Neuronal stem cell (in vitro differentiated cells): ENCODE measurements around the gene GALNTL6.

ENCODE experiments used
- DNase-seq: peaks from one replicate; pipeline ENCODE4 v3.0.0-alpha.2; 2013; ENCODE audit warnings: low spot score
- H2AFZ ChIP-seq: one replicate; pipeline ENCODE4 v1.6.1; 2013; ENCODE audit warnings: mild to moderate bottlenecking, low read length, inconsistent platforms
- H2AK5ac ChIP-seq: 2 replicates; pipeline ENCODE4 v1.6.1; 2013; ENCODE audit warnings: low read depth, mild to moderate bottlenecking, inconsistent platforms, low read length, moderate library complexity, mixed read lengths
- H2BK120ac ChIP-seq: 2 replicates; pipeline ENCODE4 v1.6.1; 2013; ENCODE audit warnings: low read depth, mild to moderate bottlenecking, inconsistent platforms, low read length, moderate library complexity, mixed read lengths
- H2BK12ac ChIP-seq: one replicate; pipeline ENCODE4 v1.6.1; 2013; ENCODE audit warnings: low read length, inconsistent platforms
- H2BK15ac ChIP-seq: 2 replicates; pipeline ENCODE4 v1.6.1; 2013; ENCODE audit warnings: mild to moderate bottlenecking, low read length, inconsistent platforms, mixed read lengths
- H2BK5ac ChIP-seq: one replicate; pipeline ENCODE4 v1.6.1; 2013; ENCODE audit warnings: inconsistent platforms, mild to moderate bottlenecking, low read length, moderate library complexity
- H3K14ac ChIP-seq: one replicate; pipeline ENCODE4 v1.6.1; 2013; ENCODE audit warnings: low read length, inconsistent platforms
- H3K18ac ChIP-seq: 2 replicates; pipeline ENCODE4 v1.6.1; 2013; ENCODE audit warnings: low read length, inconsistent platforms
- H3K23ac ChIP-seq: 2 replicates; pipeline ENCODE4 v1.6.1; 2013; ENCODE audit warnings: low read depth, mild to moderate bottlenecking, mixed read lengths, low read length, inconsistent platforms; ENCODE audit not compliant: poor library complexity
- H3K27ac ChIP-seq: replicated peaks from 3 replicates; pipeline ENCODE4 v1.5.1; 2013; ENCODE audit warnings: low read length, inconsistent platforms
- H3K27me3 ChIP-seq, 3 experiments: 2 replicates each; pipeline ENCODE4 v1.6.1; 2013; ENCODE audit warnings: low read length in 3 of 3, mild to moderate bottlenecking in 2 of 3, inconsistent platforms in 1 of 3, low read depth in 1 of 3, mixed read lengths in 1 of 3, moderate library complexity in 1 of 3; ENCODE audit not compliant: control insufficient read depth in 3 of 3, insufficient read depth in 3 of 3
- H3K36me3 ChIP-seq, 2 donors: replicated peaks in 1 of 2; 2 replicates each; pipeline ENCODE4 v1.6.1; 2013; ENCODE audit warnings: low read length in 2 of 2; ENCODE audit not compliant: control insufficient read depth in 2 of 2, insufficient read depth in 2 of 2
- H3K4ac ChIP-seq: 2 replicates; pipeline ENCODE4 v1.6.1; 2013; ENCODE audit warnings: inconsistent platforms, mild to moderate bottlenecking, low read length, moderate library complexity
- H3K4me1 ChIP-seq, 2 donors: 1 replicate in 1 of 2; 2 replicates in 1 of 2; pipeline ENCODE4 v1.6.1; 2013; ENCODE audit warnings: low read length in 2 of 2, low read depth in 1 of 2; ENCODE audit not compliant: control insufficient read depth in 2 of 2, insufficient read depth in 1 of 2
- H3K4me2 ChIP-seq: one replicate; pipeline ENCODE4 v1.6.1; 2013; ENCODE audit warnings: mild to moderate bottlenecking, low read length, inconsistent platforms; ENCODE audit not compliant: insufficient read depth, poor library complexity, severe bottlenecking
- H3K4me3 ChIP-seq, 2 donors: 2 replicates each; pipeline ENCODE4 v1.5.1; 2013; ENCODE audit warnings: low read length in 2 of 2, mild to moderate bottlenecking in 2 of 2, inconsistent platforms in 1 of 2, moderate library complexity in 1 of 2
- H3K79me1 ChIP-seq: one replicate; pipeline ENCODE4 v1.6.1; 2013; ENCODE audit warnings: low read depth, mild to moderate bottlenecking, inconsistent platforms, low read length, moderate library complexity
- H3K9ac ChIP-seq: one replicate; pipeline ENCODE4 v1.6.1; 2013; ENCODE audit warnings: mild to moderate bottlenecking, low read depth, low read length, inconsistent platforms; ENCODE audit not compliant: poor library complexity
- H3K9me3 ChIP-seq, 2 donors: replicated peaks in 1 of 2; 2 replicates each; pipeline versions ENCODE3 to v1.6.1; 2013; ENCODE audit warnings: low read length in 2 of 2, mild to moderate bottlenecking in 2 of 2, inconsistent platforms in 1 of 2, low read depth in 1 of 2, mixed read lengths in 1 of 2, moderate library complexity in 1 of 2; ENCODE audit not compliant: control insufficient read depth in 2 of 2, insufficient read depth in 1 of 2
- H4K8ac ChIP-seq: one replicate; pipeline ENCODE4 v1.6.1; 2013; ENCODE audit warnings: low read depth, mild to moderate bottlenecking, inconsistent platforms, low read length, moderate library complexity
- H4K91ac ChIP-seq: one replicate; pipeline ENCODE4 v1.6.1; 2013; ENCODE audit warnings: low read length, low read depth, mild to moderate bottlenecking, inconsistent platforms; ENCODE audit not compliant: poor library complexity
- WGBS, 2 donors: extraction: QIAGEN DNeasy Blood & Tissue Kit; methylation state at CpG; one replicate each; pipeline ENCODE4 v1.1.7; 2013; ENCODE audit warnings: missing lambda C conversion rate in 2 of 2, mixed read lengths in 1 of 2; ENCODE audit not compliant: insufficient read length in 2 of 2, insufficient replicate concordance in 1 of 2; ENCODE audit errors: extremely low coverage in 2 of 2; 5-methylcytosine and 5-hydroxymethylcytosine counted together

The GALNTL6 gene

GRCh38 chr4:172838943-172839342, 1025.7 kb downstream of the GALNTL6 start:
- Histone ChIP-seq H3K9me3 (peaks cover 2 to 12% of the 10 kb centered on the region in 2 donors), H2AK5ac (no peak overlapping the region), H2BK15ac (no peak overlapping the region), H2AFZ (no peak overlapping the region), H3K9ac (no peak overlapping the region), H3K36me3 (no peaks in the 10 kb centered on the region), H4K91ac (no peak overlapping the region), H3K18ac (no peak overlapping the region), H4K8ac (no peak overlapping the region), H3K14ac (no peak overlapping the region), H2BK120ac (no peak overlapping the region), H3K27me3 (no peaks in the 10 kb centered on the region), H3K27ac (no peak overlapping the region), H3K79me1 (no peaks in the 10 kb centered on the region), H3K23ac (no peak overlapping the region), H3K4me1 (peaks cover 9 to 10% of the 10 kb centered on the region in 2 donors), H2BK5ac (no peak overlapping the region), H2BK12ac (no peak overlapping the region), H3K4me3 (no peak overlapping the region), H3K4me2 (no peak overlapping the region), H3K4ac (no peak overlapping the region)
- DNase-seq, result no peak
- WGBS, 2 donors, result no CpG with 5 or more reads among the region's 3 CpGs

DNA sequence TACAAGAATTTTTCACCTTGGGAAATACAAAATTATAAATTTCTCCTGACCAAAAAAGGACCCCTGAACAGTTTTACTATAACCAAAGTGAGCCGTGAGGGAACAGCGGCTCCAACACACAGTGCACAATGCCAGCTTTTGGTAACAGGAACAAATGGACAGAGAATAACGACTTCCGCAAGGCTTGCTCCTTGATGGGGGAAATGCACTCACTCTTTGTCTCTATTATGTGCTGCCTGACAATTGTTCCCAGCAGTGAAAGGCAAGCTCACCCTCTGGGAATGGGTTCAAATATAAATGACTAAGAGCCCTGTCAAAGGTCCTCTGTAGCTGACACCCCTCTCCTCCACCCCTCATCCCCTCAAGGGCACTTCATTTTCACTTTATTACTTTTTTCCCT, 1029.6 kb downstream of the GALNTL6 start:
- H3K9ac ChIP-seq, result no peak overlapping the region
- H3K4me1 ChIP-seq, result peaks cover 9 to 12% of the 10 kb centered on the region in 2 donors
- H2AFZ ChIP-seq, result peak overlapping the region; percentile 31
- no peak overlapping the region for H2BK15ac ChIP-seq
- no peak overlapping the region for H3K14ac ChIP-seq
- H3K23ac ChIP-seq, result no peak overlapping the region
- no peak overlapping the region for H4K8ac ChIP-seq
- no peaks in the 10 kb centered on the region for H3K27me3 ChIP-seq
- peak overlapping the region; percentile 69 for H3K27ac ChIP-seq
- no peak overlapping the region for H3K18ac ChIP-seq
- no CpG with 5 or more reads among the region's 4 CpGs for WGBS, 2 donors
- DNase-seq, result peak; percentile 46
- H3K9me3 ChIP-seq, result peaks cover 2 to 10% of the 10 kb centered on the region in 2 donors
- no peak overlapping the region for H2BK12ac ChIP-seq
- H3K4ac ChIP-seq, result no peak overlapping the region
- no peak overlapping the region for H3K4me2 ChIP-seq
- no peak overlapping the region for H2AK5ac ChIP-seq
- no peaks in the 10 kb centered on the region for H3K79me1 ChIP-seq
- H2BK120ac ChIP-seq, result no peak overlapping the region
- H3K4me3 ChIP-seq, result peak overlapping the region in 1 of 2 donors; percentile 14
- no peaks in the 10 kb centered on the region for H3K36me3 ChIP-seq
- no peak overlapping the region for H2BK5ac ChIP-seq
- no peak overlapping the region for H4K91ac ChIP-seq

DNA sequence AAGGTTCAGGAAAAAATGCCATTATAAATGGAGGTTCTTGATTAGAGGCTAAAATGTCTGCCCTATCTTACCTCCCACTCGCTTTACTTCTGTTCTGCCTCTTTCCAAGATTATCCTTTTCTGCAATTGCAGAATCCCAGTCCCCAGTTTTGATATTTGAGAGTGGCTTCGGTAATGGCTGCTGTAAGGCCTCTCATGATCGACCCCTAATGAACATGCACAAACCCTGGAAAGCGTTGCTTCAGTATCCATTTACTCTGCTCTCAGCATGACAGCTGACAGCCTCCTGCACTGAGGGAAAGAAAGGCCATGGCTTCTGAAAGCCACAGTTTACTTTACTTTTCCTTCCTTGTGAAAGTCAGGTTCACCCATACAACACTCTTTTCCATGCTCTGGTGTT, 1030.0 kb downstream of the GALNTL6 start:
- no peak overlapping the region for H4K91ac ChIP-seq
- H3K27me3 ChIP-seq, result no peaks in the 10 kb centered on the region
- H3K23ac ChIP-seq, result no peak overlapping the region
- H3K18ac ChIP-seq, result no peak overlapping the region
- no peak overlapping the region for H4K8ac ChIP-seq
- H3K79me1 ChIP-seq, result no peaks in the 10 kb centered on the region
- WGBS, 2 donors, result no CpG with 5 or more reads among the region's 4 CpGs
- peak overlapping the region in 1 of 2 donors; percentile 14 for H3K4me3 ChIP-seq
- H3K14ac ChIP-seq, result no peak overlapping the region
- H3K4me2 ChIP-seq, result peak overlapping the region; percentile 21
- H2AFZ ChIP-seq, result peak overlapping the region; percentile 31
- H3K9me3 ChIP-seq, result peaks cover 2 to 10% of the 10 kb centered on the region in 2 donors
- no peak for DNase-seq
- peak overlapping the region; percentile 69 for H3K27ac ChIP-seq
- peaks cover 6 to 12% of the 10 kb centered on the region in 2 donors for H3K4me1 ChIP-seq
- H2BK5ac ChIP-seq, result no peak overlapping the region
- H2BK15ac ChIP-seq, result no peak overlapping the region
- no peak overlapping the region for H3K9ac ChIP-seq
- no peak overlapping the region for H3K4ac ChIP-seq
- H2BK12ac ChIP-seq, result no peak overlapping the region
- no peak overlapping the region for H2AK5ac ChIP-seq
- no peak overlapping the region for H2BK120ac ChIP-seq
- H3K36me3 ChIP-seq, result no peaks in the 10 kb centered on the region

DNA sequence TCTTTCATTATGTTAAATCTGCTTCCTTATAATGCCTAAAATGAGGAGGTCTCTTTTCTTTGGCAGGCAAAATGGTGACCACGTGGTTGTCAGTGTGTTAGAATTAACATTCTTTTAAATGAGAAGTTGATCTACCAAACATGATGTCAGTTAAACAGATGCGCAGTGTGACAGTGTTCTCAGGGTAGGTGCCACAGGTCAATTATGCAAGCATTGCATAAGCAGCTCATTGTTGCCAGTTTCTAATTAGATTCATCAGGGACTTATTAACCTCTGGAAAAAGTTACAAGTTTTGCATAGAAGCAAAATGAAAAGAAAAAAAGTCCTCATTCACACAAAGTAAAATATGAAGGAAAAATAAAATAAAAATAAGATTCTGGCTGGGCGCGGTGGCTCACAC, 1031.4 kb downstream of the GALNTL6 start:
- no peak overlapping the region for H3K27ac ChIP-seq
- no CpG with 5 or more reads among the region's 4 CpGs for WGBS, 2 donors
- H3K9ac ChIP-seq, result no peak overlapping the region

More for the DNA sequence above, 1031.4 kb downstream of the GALNTL6 start:
- Histone ChIP-seq H2AK5ac (no peak overlapping the region), H3K23ac (no peak overlapping the region), H3K4me2 (no peak overlapping the region), H4K91ac (no peak overlapping the region), H2BK12ac (no peak overlapping the region), H3K36me3 (no peaks in the 10 kb centered on the region), H2BK15ac (no peak overlapping the region), H3K4me3 (no peak overlapping the region), H3K4ac (no peak overlapping the region), H2BK5ac (no peak overlapping the region), H2BK120ac (no peak overlapping the region), H4K8ac (no peak overlapping the region), H3K18ac (no peak overlapping the region), H3K27me3 (no peaks in the 10 kb centered on the region), H3K79me1 (no peaks in the 10 kb centered on the region), H3K4me1 (peaks cover 4 to 12% of the 10 kb centered on the region in 2 donors), H3K14ac (no peak overlapping the region), H3K9me3 (peaks cover 2 to 10% of the 10 kb centered on the region in 2 donors), H2AFZ (no peak overlapping the region)
- no peak for DNase-seq
